HK-2 (cell line): ENCODE results near the gene TFCP2.

ENCODE experiments used
- DNase-seq: peaks from one replicate; pipeline ENCODE4 v3.0.0-alpha.2; 2018; ENCODE audit not compliant: unreplicated experiment

The TFCP2 gene

DNA sequence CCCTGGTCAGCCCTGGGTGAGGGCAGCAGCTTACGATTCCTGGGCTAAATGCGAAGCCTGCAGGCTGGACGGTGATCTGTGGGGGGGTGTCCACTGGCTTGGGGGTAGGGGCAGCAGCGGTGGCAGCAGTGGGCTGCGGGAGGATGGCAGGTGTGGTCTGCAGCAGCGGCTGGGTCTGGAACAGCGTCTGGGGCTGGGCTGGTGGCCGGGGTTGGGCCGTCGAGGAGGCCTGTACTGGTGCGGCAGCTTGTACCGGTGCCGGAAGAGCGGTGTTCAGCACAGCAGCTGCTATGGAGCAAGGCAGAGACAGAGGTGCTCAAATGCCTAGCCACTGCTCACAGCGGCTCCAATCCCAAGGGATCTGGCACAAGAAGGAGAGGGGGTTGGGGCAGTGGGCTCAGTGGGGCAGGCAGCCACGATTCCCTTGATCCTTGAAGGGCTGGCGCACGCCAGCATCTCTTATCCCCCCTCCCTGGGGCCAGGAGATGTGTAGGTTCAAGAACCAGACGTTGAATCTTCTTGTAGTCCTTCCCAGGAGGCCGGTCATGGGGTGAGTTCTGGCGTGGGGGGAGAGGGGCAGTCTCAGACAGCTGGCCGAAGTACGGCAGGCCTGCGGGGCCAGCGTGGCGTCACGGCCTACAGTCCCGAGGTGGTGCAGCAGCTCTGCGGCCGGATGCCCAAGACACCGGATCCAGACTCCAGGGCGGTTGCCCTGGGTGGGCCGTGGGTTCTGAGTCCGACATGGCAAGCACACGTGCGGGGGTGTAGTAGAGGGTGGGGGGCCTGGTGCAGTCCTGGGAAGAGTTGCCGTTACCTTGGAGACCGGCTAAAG, 25.0 kb upstream of the TFCP2 start:
- DNase-seq, result no peak

GRCh38 chr12:51196547-51196946, 23.6 kb upstream of the TFCP2 start:
- no peak for DNase-seq

DNA sequence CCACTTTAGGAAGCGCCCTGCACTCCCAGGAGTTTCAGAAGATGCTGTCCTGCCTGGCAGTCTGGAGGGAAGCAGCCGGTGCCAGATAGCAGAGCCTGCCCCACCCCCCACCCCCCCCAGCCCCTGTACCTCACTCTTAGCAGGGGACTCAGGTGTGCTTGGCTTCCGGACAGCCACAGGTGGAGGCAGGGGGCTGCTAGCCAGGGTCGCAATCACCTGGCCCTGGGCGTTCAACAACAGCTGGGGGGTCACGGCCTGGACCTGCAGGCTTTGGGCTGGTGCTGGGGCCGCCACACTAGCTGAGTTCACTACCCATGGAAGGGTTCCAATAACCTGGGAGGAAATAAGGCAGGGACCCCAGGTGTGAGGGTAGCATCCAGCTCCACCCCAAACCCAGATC, 22.9 kb upstream of the TFCP2 start:
- no peak for DNase-seq

DNA sequence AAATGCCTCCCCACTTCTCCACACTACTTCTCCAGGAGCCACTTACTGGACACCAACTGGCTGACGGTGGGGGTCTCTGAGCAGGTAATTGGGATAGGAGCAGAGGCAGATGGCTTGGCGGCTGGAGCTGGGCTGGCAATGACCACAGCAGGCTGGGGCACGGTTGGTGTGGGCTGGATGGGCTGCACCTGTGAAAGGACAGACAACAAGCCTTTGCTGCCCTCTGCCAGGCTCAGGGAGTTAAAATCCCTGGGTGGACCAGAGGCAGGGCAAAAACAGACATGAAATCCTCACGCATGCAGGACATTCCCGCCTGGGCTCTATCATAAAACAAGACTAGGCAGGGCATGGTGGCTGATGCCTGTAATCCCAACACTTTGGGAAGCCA, 19.3 kb upstream of the TFCP2 start:
- DNase-seq, result no peak

DNA sequence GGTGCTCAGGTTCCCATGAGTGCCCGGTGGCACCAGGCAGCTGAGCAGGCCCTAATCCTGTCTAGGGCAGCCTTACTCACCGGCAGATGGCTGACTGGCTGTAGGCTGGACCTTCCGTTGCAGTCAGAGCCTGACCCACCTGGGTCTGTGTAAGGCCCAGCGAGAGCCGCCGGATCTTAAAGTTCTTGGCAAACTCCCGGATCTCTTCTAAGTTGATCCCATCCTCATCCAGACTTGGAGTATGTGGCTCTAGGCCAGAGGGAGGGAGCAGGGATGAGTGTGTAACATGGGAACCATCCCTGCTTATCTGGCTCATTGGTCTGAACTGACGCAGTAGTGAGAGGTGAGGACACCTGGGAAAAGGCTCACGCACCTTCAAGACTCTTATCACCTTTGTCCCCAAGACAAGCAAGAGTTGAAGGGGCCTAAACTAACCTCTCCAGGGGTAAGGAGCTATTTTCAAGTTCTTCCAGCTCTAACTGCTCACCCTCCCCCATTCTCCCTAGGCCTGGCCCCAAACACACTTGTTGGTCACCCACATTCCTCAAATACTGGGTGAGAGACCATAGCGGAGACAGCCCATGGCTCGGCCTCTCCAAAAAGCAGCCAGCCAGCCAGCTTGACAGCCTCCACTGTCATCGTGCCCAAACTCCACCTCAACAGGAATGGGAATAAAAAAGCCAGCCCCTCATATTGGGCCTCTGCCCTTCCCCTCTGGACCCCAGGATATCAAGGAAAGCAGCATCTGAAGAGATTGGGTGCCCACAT, 18.8 kb upstream of the TFCP2 start:
- DNase-seq, result no peak

DNA sequence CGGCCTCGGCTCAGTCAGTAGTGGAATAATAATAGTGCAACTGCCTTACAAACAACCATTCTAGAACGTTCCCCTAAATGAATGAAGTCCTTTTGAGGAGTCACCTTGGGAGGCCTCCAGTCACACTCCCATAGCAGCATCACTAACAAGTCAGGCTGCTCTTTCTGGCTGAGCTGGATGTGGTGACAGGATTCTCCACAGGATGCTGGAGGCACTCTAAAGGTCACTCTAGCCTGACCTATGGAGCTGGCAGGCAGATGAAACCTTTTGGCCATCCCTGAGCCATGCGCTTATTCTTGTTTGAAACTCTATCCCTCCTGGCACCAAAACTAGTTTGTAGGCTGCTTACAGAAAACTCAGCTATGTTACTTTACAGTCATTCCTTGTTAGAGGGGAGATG, 17.9 kb upstream of the TFCP2 start:
- no peak for DNase-seq

DNA sequence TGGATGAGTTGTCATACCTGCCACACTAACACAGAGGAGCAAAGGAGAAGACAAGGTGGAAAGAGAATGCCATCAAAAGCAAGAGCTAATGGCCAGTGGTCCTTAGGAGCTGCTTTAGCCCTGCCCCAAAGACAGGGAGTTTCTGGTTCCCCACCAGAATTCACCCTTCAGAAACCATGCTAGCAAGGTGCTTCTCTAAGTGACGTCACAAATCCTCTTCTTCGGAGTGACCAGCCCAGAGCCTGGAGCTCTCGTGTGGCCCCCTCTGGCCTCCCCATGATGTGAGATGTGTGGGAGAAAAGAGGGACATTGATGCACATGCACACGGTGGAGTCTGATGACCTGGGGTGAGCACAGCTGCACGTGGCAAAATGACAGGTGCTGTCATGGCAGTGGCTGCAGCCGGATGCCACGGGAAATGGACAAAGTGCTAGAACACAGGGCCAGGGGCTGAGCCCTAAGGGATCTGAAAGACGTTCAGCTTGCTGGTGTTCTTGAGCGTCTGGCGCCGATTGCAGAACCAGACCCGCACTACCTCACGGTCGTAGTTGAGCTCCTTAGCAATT, 16.9 kb upstream of the TFCP2 start:
- no peak for DNase-seq

DNA sequence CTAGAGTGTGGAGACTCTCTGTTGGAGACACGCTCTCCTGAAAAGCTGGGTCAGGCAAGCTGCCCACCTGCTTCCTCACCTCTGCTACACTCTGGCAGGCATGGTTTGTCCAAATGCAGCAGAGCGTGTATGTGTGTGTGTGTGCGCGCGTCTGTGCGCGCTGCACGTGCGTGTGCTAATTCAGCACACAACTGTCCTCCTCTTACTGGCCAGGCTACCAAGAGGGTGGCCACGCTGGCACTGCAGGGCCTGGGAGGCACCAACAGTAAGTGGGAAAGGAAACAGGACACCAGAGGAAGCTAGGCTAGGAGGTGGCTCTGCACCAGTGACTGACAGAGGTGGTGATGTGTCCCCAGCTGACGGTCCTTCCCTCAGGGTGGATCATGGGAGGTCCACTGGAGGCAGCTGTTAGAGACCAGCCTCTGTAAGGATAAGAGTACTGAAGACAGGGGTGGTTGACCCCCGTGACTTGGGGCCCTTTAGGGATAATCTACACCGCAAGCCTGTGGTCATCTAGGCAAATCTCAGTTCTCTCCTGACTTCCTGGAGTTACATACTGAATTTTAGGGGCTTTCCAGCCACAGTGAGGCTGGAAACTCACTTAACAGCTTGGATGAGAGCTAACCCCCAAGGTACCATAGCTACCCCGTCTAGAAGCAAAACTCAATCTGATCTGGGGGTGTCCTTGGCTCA, 15.6 kb upstream of the TFCP2 start:
- no peak for DNase-seq

- no peak for DNase-seq
These were observed 14.5 kb upstream of the TFCP2 start for GRCh38 chr12:51187370-51187987.

GRCh38 chr12:51186465-51187085, 13.6 kb upstream of the TFCP2 start:
- no peak for DNase-seq

DNA sequence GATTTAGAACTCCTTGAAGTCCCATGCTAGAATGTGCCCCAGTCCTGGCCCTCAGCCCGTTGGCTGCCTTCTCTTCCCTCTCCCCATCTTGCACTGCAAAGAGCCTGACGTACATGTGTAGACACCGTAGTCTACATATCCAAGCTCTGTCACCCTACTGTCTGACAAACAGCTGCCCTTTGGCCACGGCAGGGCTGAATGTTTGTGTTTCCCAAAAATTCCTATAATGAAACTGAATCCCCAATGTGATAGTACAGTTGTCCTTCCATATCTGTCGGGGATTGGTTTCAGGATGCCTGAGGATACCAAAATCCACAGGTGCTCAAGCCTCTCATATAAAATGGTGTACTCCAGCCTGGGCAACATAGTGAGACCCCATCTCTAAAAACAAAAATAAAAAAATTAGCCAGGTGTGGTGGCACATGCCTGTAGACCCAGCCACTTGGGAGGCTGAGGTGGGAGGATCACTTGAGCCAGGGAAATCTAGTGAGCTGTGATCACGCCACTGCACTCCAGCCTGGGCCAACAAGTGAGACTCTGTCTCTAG, 12.3 kb upstream of the TFCP2 start:
- no peak for DNase-seq

DNA sequence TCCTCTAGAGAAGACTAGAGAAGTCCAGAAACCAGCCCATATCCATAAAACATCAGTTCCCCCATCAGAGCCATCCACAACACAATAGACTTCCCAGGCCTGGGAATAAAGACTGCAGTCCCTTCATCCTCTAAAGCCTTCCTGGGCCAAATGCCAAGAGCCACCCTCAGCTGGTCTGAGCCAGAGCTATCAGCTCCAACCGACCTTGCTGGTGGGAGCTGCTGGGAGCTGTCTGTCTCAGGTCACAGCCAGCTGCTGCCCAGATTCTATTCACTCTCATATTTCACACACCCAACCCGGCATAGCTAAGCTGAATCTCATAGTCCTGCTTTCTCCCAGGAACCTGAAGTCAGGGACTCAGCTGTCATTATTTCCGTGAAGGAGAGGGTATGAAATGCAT, 10.9 kb upstream of the TFCP2 start:
- DNase-seq, result no peak

- no peak for DNase-seq
These were observed 10.4 kb upstream of the TFCP2 start for GRCh38 chr12:51183349-51183748.

DNA sequence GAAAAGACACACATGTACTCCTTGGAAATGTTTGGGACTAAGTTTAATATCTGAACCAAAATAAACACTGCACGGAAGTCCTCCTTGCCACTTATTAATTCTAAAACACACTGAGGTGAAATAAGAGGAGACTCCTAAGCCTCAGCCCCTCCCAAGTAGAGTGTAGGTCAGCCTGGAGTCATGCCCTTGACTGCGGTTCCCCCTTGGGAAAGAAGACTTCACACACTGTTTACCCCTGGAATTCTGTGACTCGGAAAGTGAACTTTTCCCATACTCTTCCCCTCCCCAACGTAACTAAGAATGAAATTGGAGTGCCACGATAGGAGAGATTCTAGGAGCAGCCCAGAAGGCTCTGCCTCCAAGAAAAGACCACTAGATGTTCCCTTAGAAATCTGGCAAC, 8.6 kb upstream of the TFCP2 start:
- DNase-seq, result no peak

- DNase-seq, result no peak
These were observed 5.0 kb upstream of the TFCP2 start for GRCh38 chr12:51177897-51178296.

DNA sequence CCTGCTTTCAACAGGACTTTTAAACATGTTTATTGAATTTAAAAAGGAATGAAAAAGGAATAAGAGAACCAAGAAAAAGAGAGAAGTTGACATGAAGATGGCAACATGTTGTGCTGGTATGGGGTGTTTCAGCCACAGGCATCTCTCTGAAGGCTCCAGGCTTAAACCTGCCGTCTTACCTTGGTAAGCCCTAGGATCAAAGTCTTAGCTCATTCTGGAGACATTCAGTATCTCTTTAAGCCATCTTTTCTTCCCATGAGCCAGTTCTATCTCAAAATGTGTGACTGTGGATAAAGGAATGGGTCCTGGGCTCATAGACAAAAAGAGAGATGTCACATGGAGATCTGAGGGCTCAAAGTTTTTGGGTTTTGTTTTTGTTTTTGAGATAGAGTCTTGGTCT, 1.6 kb upstream of the TFCP2 start:
- no peak for DNase-seq

GRCh38 chr12:51171884-51172514, 936 bp downstream of the TFCP2 start:
- peak; percentile 27 for DNase-seq

- no peak for DNase-seq
These were observed 9.1 kb downstream of the TFCP2 start for GRCh38 chr12:51163795-51164194.

DNA sequence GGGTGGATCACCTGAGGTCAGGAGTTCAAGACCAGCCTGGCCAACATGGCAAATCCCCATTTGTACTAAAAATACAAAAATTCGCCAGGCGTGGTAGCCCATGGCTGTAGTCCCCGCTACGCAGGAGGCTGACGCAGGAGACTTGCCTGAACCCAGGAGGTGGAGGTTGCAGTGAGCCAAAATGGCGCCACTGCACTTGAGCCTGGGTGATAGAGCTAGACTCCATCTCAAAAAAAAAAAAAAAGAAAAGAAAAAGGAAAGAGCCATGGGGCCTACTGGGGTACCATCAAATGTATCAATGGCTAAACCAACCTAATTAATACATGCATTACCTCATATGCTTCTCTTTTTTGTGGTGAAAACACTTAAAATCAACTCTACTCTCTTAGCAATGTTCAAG, 10.7 kb downstream of the TFCP2 start:
- DNase-seq, result no peak

GRCh38 chr12:51160814-51161459, 12.0 kb downstream of the TFCP2 start:
- no peak for DNase-seq
